ENCODE data around the gene TRIM44.

DNA sequence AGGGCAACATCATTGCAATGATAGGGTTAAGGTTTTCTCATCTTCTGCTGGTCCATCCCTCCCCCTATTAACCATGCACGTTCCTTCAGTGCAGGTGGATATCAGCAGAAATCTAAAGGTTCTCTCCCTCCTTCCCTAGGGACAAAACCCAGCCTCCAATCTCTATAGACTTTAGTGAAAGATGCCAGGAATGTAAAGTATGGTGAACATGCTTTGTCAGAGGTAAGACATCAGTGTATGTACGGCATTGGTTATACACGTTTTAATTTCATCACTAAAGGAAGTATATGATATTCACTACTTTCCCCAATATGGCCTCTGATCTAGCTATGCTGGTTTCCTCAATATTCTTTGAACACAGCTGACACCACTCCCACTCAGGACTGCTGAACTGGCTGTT is 200.1 kb downstream of the TRIM44 start:
- TF ChIP-seq, protein P1, sequence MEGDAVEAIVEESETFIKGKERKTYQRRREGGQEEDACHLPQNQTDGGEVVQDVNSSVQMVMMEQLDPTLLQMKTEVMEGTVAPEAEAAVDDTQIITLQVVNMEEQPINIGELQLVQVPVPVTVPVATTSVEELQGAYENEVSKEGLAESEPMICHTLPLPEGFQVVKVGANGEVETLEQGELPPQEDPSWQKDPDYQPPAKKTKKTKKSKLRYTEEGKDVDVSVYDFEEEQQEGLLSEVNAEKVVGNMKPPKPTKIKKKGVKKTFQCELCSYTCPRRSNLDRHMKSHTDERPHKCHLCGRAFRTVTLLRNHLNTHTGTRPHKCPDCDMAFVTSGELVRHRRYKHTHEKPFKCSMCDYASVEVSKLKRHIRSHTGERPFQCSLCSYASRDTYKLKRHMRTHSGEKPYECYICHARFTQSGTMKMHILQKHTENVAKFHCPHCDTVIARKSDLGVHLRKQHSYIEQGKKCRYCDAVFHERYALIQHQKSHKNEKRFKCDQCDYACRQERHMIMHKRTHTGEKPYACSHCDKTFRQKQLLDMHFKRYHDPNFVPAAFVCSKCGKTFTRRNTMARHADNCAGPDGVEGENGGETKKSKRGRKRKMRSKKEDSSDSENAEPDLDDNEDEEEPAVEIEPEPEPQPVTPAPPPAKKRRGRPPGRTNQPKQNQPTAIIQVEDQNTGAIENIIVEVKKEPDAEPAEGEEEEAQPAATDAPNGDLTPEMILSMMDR (conservative IDR thresholded peaks at IDR 0.05 in 1 of 2, IDR thresholded peaks at IDR 0.05 in 1 of 2; ENCODE audit: extremely low read depth in 1 of 2, insufficient read depth in 1 of 2, low read depth in 1 of 2, low read length in 2 of 2), result no peak
- no peak for TF ChIP-seq EZH2 (IDR thresholded peaks at IDR 0.05; ENCODE audit: borderline replicate concordance, low read length)
